NCI-H1092 treated with DMSO at 0.1 percent for 48 hours (cell line): Measurements from ENCODE around the gene ZNF804A.
"Not testable (repeated sequence)": the region's sequence is repeated elsewhere in the genome, so short reads cannot be mapped to it uniquely, and the experiment has no call there.

Experiments
- DNase-seq: peaks from one replicate; lab custom pipeline; 2025; lab: John Stamatoyannopoulos, UW

ZNF804A gene

DNA sequence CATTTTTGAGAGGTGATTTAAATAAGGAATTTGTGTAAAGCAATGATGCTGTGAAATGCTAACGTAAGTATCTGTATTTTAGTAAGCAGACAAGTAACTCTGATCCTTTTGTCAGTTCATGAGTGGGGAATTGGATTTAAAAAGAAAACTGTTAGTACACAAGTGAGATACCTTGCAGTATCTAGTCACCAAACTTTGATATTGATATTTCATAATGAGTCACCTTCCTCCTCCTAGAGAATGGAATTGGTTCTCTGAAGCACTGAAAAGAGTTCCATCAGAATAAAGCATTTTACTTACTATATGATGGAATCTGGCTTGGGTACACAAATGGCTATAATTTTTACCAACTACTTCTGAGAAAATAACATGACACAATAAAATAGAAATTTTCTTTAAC lies 232.2 kb downstream of the ZNF804A start:
- DNase-seq, result no peak

DNA sequence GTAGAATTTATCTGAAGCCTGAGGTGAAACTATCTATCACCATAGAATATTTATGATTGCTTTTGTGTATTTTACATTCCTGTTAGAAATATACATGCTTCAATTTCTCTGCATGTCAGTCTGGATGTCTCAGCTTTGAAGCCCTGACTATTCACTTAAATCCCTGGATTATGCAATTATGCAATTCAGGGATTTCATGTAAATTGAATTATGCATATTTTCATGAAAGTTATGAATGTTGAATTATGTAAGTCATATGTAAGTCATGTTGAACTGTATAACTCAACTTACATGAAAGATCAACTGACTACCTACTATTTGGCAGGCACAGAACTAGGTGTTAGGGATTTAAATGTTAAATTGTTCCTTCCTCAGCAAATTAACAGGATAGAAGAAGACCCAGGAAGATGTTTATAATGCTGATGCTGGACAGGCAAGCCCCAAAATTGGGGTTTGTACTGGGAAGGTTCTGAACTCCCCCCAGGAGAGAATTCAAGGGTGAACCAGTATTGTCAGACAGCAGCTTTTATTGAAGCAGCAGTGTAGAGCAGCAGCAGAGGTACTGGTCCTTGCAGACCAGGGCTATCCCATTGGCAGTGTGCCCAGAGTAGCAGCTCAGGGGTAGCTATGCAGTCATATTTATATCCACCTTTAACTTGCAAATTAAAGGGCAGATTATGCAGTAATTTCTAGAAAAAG lies 236.5 kb downstream of the ZNF804A start:
- no peak for DNase-seq

DNA sequence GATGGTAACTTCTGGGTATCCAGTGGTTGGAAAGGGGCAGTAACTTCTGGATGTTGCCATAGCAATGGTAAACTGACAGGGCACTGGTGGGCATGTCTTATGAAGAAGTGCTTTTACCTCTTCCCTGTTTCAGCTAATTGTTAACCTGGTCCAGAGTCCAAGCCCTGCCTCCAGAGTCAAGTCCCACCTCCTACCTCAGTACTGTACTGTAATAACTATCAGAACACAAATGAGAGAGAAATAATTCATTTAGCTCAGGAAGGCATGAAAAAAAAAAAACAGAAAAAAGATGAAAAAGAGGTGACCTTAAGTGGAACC lies 237.0 kb downstream of the ZNF804A start:
- DNase-seq, result no peak

DNA sequence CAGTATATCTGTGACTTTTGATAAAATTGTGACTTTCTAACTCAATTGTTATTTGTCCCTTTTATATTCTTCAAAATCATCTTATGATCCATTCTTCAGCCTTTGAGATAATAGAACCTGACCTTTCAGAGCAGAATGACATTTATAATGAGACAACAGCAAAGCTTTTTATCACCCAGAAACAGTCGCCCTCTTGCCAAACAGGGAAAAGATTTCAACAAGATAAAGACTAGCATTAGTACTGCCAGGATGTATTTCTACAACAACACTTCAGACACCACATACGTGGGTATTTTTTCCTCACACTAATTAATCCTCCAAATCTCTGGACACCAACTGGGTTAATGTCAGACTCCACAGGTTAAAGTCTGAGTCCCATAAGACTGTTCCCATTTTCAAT lies 249.0 kb downstream of the ZNF804A start:
- DNase-seq, result no peak

DNA sequence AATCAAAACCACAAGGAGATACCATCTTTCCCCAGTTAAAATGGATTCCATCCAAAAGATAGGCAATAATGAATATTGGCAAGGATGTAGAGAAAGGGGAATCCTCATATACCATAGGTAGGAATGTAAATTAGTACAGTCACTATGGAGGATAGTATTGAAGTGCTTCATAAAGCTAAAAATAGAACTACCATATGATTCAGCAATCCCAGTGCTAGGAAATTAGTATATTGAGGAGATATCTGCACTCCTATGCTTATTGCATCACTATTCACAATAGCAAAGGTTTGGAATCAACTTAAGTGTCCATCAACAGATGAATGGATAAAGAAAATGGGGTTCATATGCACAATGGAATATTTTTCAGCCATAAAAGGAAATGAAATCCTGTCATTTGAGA lies 251.2 kb downstream of the ZNF804A start:
- DNase-seq, result no peak

DNA sequence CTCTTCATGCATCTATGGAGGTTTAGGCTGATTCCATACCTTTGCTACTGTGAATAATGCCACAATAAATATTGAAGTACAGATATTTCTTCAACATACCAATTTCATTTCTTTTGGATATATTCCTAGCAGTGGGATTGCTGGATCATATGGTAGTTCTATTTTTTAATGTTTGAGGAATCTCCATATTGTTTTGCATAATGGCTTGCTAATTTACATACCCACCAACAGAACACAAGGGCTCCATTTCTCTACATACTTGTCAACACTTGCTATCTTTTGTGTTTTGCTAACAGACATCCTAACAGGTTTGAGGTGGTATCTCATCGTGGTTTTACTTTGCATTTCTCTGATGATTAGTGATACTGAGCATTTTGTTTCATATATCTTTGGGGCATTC lies 253.2 kb downstream of the ZNF804A start:
- DNase-seq, result no peak

DNA sequence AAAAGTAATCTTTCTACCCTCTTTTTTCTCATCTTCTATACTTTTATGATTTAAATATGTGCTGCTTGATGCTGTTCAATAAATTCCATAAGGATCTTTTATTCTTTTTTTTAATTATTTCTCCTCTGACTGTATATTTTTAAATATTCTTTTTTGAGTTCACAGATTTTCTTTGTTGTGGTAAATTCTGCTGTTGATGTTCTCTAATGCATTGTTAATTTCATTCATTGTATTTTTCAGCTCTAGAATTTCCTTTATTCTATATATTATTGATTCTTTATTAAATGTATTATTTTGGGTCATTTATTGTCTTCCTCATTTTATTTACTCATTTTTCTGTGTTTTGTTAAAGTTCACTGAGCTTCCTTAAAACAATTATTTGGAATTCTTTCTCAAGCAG lies 260.9 kb downstream of the ZNF804A start:
- no peak for DNase-seq

DNA sequence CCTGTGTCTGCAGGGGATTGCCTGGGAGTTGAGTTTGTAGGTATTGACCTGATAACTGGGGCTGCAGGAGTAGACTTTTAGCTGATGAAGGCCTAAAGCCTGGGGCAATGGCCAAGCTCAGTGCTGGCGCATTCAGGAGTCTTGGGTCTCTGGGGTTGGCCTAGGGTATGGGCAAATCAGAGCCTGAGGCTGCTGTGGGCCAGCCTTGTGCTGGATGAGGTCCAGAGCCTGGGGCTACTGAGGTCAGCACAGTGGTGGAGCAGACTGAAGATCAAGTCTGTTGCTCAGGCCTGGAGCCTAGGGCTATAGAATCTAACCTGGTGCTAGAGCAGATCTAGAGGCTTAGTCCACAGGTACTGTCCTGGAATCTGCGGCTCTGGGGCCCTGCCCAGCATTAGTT lies 262.4 kb downstream of the ZNF804A start:
- no peak for DNase-seq

DNA sequence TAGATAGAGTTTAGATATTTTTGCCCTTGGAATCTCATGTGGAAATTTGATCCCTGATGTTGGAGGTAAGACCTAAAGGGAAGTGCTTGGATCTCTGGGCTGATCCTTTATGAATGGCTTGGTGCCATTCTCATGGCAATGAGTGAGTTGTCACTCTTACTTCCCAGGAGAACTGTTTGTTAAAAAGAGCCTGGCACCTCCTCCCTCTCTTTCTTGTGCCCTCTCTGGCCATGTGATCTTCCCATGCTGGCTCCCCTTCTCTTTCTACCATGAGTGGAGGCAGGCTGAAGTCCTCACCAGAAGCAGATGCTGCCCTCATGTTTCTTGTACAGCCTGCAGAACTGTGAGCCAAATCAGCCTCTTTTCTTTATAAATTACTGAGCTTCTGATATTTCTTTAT lies 276.9 kb downstream of the ZNF804A start:
- no peak for DNase-seq

DNA sequence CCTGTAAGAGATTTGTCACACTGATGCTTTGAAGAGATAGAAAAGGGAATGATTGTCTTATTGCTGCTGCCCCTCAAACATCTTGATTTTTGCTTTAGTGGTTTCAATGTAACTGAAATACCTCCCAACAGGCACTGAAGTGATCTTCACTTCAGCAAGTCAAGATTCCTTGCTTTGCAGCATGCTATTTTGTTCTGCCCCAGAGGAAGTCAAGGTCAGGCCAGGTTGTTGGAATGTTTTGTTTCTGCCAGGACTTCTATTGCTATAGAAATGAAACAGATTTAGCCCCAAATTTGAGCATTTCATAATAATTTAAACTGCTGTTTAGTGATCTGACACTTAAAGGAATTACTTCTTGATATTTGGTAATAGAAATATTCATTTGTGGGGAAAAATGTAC lies 277.6 kb downstream of the ZNF804A start:
- no peak for DNase-seq

DNA sequence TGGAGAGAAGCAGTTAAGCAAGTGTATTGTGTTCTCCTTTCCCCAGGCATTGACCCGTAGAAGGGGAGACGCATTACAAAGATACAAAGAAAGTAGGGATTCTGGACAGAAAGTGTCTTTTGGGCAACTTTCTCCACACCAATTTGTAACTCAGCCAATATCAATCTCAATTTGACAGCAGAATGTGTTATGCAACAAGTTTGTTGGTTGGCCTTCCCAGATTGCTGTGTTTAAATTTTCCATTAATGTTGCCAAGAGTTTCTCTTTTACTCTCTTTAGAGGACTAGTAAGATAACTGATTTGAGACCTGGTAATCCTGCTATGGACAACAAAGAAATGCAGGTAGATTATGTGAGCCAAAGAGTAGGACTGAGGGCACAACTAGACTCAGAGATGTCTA lies 279.6 kb downstream of the ZNF804A start:
- DNase-seq, result no peak

DNA sequence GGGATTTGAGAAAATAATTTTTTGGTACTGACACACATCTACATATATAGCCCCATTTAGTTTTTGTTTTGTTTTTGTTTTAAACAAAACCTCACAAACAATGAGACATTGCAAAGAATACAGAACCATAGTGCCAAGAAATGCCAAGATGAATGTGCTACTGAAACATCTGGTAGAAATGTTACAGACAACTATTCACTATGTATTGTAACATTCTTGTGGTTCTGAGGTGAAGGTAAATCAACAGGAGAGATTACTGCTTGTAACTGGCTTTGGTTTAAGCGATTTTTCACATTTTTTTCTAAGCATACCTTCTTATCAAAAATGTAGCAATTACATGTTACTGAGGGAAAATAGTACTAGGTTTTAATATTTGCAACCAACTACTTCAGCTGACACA lies 281.3 kb downstream of the ZNF804A start:
- no peak for DNase-seq

DNA sequence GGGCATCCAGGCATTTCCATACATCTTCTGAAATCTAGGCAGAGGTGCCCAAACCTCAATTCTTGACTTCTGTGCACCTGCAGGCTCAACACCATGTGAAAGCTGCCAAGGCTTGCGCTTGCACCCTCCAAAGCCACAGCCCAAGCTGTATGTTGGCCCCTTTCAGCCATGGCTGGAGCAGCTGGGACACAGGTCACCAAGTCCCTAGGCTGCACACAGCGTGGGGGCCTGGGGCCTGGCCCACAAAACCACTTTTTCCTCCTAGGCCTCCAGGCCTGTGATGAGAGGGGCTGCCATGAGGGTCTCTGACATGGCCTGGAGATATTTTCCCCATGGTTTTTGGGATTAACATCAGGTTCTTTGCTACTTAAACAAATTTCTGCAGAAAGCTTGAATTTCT lies 288.3 kb downstream of the ZNF804A start:
- not testable (repeated sequence) for DNase-seq

DNA sequence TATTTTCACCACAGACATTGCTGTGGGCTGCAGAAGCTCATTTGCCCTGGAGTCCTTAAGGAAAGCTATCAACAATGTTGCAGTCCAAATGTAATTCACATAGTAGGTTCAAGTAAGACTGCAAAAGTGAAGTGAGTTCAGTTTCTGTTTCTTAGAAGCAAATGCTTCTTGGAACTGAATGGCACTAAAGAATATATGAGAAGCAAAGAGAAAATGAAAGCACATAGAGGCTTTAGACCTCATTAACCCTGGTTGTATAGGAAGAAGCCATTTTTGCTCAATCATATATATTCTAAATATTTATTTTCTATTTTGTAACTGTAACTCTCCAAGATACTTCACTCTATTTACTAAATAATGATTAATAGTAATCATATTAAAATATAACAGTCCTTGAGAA lies 292.0 kb downstream of the ZNF804A start:
- DNase-seq, result no peak

DNA sequence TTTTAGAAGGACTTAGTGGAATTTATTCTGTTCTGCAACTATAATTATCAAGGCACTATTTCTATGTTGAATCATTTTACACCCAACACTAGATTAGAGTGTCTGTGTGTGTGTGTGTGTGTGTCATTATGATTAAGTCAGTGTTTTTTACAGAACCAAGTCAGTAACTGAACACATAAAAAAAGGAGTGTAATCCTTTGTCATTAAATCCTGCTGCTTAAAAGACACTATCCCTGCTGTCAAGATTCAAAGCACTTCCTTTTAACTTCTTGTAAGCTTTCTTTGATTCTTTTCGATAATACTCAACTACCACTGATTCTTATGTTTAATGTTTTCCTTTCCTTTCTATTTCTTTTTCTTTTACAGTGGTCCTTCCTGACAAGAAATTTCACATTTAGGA lies 306.7 kb downstream of the ZNF804A start:
- no peak for DNase-seq

DNA sequence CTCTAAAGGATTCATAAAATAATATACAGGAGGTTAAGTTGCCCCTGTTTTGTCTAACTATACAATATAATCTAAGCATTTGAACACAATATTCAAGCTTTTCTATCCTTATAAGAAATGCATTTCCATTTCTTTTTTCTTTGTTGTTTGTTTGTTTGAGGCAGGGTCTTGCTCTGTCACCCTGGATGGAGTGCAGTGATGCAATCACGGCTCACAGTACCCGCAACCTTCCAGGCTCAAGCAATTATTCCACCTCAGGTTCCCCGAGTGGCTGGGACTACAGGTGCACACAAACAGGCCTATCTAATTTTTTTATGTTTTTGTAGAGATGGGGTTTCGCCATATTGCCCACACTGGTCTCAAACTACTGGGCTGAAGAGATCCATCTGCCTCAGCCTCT lies 307.8 kb downstream of the ZNF804A start:
- DNase-seq, result no peak

DNA sequence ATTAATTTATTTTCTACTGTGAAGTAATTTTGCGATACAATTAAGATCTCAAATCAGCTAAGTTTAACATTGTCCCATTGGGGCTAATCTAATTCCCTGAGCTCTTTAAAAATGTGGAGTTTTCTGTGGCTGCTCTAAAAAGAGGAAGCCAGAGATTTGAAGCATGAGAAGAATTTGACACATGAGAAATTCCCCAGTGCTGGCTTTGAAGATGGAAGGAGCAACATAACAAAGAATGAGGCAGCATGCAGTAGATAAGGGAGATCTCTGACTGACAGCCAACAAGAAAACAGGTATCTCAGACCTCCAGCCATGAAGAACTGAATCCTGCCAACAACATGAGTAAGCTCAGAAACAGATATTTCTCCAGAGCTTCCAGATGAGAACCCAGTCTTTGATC lies 308.4 kb downstream of the ZNF804A start:
- DNase-seq, result no peak

DNA sequence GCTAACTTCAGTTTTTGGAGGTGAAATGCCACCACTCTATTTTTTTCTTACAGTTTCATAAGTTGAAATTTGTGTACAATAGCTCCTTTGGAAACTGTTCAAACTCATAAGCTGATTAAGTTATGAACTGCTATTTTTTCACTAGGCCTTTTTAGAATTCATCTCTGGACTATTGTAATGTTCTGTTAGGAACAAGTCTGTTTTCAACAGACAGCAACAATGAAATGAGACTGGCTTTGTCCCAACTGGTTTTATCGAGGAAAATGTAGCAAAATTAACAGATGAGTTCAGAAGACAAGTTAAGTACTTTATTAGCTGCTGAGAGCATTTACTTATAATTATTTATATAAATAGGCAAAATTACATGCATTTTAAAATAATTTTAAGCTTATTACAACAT lies 310.6 kb downstream of the ZNF804A start:
- DNase-seq, result no peak

DNA sequence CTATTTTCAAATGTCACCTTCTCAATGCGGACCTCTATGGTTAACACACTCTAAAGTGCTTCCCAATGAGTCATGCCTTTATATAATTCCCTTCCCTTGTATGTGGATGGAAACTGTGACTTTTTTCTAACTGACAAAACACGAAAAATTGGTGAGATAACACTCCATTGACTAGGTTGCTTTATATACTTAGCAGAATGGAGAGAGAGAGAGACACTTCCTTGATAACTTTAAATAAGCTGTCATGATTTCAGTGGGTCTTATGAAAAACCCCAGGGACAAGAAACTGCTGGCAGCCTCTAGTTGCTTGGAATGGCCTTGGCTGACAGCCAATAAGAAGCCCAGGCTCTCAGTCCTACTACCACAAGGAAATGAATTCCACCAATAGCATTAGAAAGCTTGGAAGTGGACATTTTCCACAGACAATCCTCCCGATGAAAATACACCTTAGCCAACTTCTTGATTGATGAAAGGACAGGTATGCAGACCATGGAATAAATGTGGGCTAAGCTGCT lies 322.2 kb downstream of the ZNF804A start:
- DNase-seq, result no peak

DNA sequence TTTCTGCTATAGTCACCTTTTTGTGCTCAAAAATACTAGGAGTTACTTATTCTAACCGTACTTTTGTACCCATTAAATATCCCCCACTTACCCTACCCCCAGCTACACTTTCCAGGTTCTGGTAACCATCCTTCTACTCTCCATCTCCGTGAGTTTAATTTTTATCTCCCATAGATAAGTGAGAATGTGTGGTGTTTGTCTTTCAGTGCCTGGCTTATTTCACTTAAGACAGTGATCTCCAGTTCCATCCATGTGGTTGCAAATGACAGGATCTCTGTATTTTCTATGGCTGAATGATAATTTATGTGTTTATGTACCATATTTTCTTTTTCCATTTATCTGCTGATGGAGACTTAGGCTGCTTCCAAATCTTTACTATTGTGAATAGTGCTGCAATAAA lies 323.3 kb downstream of the ZNF804A start:
- DNase-seq, result no peak

DNA sequence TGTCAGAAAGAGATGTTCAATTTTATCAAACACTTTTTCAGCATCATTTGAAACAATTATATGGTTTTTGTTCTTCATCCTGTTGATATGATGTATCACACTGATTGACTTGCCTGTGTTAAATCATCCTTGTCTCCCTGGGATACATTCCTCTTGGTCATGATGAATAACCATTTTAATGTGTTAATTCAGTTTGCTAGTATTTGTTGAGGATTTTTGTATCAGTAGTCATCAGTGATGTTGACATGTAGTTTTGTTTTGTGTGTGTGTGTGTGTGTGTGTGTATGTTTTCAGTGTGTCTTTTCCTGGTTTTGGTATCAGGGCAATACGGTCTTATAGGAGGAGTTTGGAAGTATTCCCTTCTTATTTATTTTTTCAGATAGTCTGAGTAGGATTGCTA lies 325.4 kb downstream of the ZNF804A start:
- no peak for DNase-seq

DNA sequence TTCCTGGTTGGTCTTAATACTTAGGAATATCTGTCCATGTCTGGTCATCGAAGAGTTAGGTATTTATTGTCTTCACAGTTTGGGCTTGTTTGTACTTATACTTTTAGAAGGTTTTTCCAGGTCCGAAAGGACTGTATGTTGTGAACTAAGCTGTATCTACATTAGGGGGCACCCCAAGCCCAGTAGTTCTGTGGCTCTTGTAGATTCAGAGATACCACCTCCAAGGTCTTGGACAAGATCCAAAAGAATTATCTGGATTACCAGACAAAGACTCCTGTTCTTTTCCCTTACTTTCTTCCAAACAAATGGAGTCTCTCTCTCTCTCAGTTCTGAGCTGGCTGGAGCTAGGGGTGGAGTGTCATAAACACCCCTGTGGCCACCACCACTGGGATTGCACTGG lies 328.7 kb downstream of the ZNF804A start:
- no peak for DNase-seq

DNA sequence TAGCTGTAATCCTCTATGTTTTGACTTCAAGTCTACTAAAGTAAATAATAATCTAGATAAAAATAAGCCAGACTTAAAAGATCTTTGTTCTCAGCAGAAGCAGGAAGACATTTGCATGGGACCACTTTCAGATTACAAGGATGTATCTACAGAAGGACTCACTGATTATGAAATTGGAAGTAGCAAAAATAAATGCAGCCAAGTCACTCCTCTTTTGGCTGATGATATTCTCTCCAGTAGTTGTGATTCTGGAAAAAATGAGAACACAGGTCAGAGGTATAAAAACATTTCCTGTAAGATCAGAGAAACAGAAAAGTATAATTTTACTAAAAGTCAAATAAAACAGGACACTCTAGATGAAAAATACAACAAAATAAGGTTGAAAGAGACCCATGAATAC lies 338.4 kb downstream of the ZNF804A start:
- no peak for DNase-seq

DNA sequence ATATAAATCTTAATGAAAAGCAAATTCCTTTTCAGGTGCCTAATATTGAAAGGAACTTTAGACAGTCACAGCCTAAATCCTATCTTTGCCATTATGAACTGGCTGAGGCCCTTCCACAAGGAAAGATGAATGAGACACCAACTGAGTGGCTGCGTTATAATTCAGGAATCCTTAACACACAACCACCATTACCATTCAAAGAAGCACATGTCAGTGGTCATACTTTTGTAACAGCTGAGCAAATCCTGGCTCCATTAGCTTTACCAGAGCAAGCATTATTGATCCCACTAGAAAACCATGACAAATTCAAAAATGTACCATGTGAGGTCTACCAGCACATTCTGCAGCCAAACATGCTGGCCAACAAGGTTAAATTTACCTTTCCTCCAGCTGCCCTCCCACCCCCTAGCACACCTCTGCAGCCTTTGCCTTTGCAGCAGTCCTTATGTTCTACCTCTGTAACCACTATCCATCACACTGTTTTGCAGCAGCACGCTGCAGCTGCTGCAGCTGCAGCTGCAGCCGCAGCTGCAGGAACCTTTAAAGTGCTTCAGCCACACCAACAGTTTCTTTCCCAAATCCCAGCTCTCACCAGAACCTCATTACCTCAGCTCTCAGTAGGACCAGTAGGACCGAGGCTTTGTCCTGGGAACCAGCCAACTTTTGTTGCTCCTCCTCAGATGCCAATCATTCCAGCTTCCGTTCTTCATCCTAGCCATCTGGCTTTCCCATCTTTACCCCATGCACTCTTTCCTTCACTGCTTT lies 340.1 kb downstream of the ZNF804A start:
- no peak for DNase-seq
